Activated CD4-positive, alpha-beta T cell treated with anti-CD3 and anti-CD28 coated beads for 36 hours (primary cell): ENCODE data around the gene KIF1A. TPM values are rescaled to one million over a fixed set of nuclear protein-coding genes. Genes with fewer than 3 reads are reported as not detected.

Source experiments
- ATAC-seq: fragments of 200-7000 bp; cut with Tn5 transposase; one replicate; pipeline ENCODE4 v1.10.0; 2021; ENCODE audit warnings: mild to moderate bottlenecking, moderate library complexity
- CTCF ChIA-PET: fragments of 350-600 bp; sonication (Branson Sonifier 250); formaldehyde crosslinking; loops from one replicate; lab custom pipeline; 2021; ENCODE audit warnings: antibody characterized with exemption; lab: Charles Lee
- POLR2A ChIA-PET: fragments of 350-600 bp; sonication (Branson Sonifier 250); formaldehyde crosslinking; loops from one replicate; lab custom pipeline; 2021; ENCODE audit warnings: antibody characterized with exemption, inconsistent platforms; lab: Charles Lee
- DNase-seq: peaks from one replicate; pipeline ENCODE4 v3.0.0-alpha.2; 2020
- H3K27ac Mint-ChIP-seq: one replicate; pipeline ENCODE4 v1.8.0; 2021; ENCODE audit warnings: mixed read lengths
- H3K27me3 Mint-ChIP-seq: one replicate; pipeline ENCODE4 v1.8.0; 2021; ENCODE audit warnings: mixed read lengths
- H3K36me3 Mint-ChIP-seq: one replicate; pipeline ENCODE4 v1.8.0; 2021; ENCODE audit warnings: low read depth, mixed read lengths
- H3K4me1 Mint-ChIP-seq: one replicate; pipeline ENCODE4 v1.8.0; 2021; ENCODE audit warnings: mixed read lengths
- H3K4me3 Mint-ChIP-seq: one replicate; pipeline ENCODE4 v1.8.0; 2021; ENCODE audit warnings: mild to moderate bottlenecking, moderate library complexity, mixed read lengths
- H3K9me3 Mint-ChIP-seq: one replicate; pipeline ENCODE4 v1.8.0; 2021; ENCODE audit warnings: low read depth, mixed read lengths
- intact Hi-C, 2 experiments: fragments of 100-400 bp; cut with DNase I in 1 of 2; cut with micrococcal nuclease in 1 of 2; formaldehyde crosslinking; loops; one replicate each; pipeline versions ENCODE4 v1.14.2 to v1.15.1; 2022 to 2024; cut with DNase I, micrococcal nuclease
- total RNA-seq, 2 experiments: library from RNA; stranded (reverse); gene quantifications; one replicate each; pipeline ENCODE4 v1.2.3, GENCODE V29; 2021

KIF1A gene
- total RNA-seq, 2 experiments from 2014 or later: 4.6 to 8.2 TPM

- Mint-ChIP-seq H3K4me1 (no peaks in the 10 kb centered on the region), H3K27ac (no peak overlapping the region), H3K27me3 (no peaks in the 10 kb centered on the region), H3K9me3 (no peaks in the 10 kb centered on the region), H3K36me3 (no peaks in the 10 kb centered on the region), H3K4me3 (no peak overlapping the region)
- ChIA-PET POLR2A (no interaction called here), CTCF (no interaction called here)
- intact Hi-C loops: no loop called here
- no peak for DNase-seq
- no peak for ATAC-seq
These were observed 105.9 kb downstream of the KIF1A start for GRCh38 chr2:240713928-240714746.

DNA sequence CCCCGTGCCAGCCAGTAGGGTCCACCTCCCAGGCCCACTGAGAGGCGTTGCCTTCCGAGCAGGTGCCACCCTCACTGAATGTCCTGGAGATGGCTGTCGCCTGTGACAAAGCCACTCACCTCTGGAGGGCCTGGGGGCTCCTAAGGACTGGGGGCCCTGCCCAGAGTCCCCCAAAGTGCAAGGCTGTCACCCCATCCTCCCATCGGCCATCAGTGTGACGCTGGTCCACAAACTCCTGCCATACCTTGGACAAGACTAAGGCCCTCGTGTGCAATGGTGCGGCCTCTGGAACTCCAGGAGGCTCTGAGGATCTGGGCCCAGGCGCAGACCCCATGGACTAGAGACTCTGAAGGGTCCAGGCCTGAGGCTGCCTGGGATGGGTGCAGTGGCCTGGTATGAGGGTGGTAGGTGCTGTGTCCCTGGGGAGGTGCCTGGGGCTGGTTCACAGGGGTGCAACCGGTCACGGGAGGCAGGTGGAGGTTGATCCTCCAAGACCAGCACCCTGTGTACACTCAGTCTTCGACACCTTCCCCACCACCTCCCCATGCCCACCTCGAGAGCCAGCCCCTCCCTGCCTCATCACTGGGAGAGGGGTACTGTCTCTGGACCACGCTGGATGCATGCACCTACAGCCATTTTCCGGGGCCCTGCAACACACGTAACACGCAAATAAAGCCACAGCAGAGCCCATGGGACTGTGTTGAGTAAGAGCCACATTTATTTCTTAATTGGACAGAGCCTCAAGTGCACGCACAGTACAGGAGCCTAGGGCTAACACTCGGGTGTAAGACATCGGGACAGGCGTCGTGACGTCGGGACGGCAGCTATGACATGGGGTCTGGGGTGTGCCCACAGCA lies 106.7 kb downstream of the KIF1A start:
- ATAC-seq: no peak
- Mint-ChIP-seq H3K9me3 (no peaks in the 10 kb centered on the region), H3K4me3 (no peak overlapping the region), H3K36me3 (no peaks in the 10 kb centered on the region), H3K4me1 (no peaks in the 10 kb centered on the region), H3K27ac (no peak overlapping the region), H3K27me3 (peaks cover 1% of the 10 kb centered on the region)
- POLR2A ChIA-PET: no interaction called here
- intact Hi-C loops: no loop called here
- CTCF ChIA-PET: no interaction called here
- no peak for DNase-seq

DNA sequence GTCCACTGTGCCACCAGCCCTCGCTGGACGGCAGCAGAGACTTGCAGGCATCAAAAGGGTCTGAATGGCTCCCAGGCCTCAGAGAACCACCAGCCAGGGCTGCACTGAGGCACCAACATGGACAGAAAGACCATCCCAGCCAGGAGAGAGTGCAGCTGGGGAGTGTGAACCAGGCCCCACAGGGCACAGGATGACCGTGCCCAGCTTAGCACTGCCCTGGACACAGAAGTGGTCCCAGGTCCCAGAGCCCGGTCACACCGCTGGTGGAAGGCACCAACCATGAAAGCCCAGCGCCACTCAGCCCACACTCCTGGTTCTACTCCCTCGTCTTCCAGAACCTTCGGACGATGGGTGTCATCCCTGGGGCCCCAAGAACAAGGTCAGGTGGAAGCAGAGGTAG lies 107.9 kb downstream of the KIF1A start:
- intact Hi-C loops: no loop called here
- Mint-ChIP-seq H3K9me3 (no peaks in the 10 kb centered on the region), H3K4me3 (no peak overlapping the region), H3K36me3 (no peaks in the 10 kb centered on the region), H3K4me1 (no peaks in the 10 kb centered on the region), H3K27ac (no peak overlapping the region), H3K27me3 (peaks cover 2% of the 10 kb centered on the region)
- POLR2A ChIA-PET: no interaction called here
- DNase-seq (no peak), ATAC-seq (no peak)
- CTCF ChIA-PET: no interaction called here

- ATAC-seq: no peak
- no peak overlapping the region for H3K4me3 Mint-ChIP-seq
These were observed 108.3 kb downstream of the KIF1A start for GRCh38 chr2:240711701-240712100.

DNA sequence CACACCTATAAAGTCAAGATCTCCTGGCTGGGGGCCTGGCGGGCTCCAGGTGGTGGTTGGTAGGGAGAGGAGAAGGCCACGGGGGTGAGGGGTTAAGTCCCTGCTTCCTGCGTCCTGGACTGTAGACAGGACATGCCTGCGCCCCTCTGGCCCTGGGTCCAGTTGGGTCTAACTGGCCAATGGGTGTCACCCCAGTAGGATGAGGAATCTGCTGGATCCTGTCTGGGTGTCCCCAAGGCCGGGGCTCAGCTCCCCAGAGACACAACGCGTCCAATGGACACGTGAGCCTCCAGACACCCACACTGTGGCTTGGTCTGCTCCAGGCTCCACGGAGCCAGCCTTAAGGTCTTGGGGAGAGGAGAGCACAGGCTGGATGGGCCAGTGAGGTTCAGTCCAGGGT lies 108.7 kb downstream of the KIF1A start:
- intact Hi-C loops: no loop called here
- ATAC-seq (no peak), DNase-seq (no peak)
- POLR2A ChIA-PET: no interaction called here
- no peaks in the 10 kb centered on the region for H3K4me1 Mint-ChIP-seq
- no peaks in the 10 kb centered on the region for H3K36me3 Mint-ChIP-seq
- H3K4me3 Mint-ChIP-seq: no peak overlapping the region
- peaks cover 2% of the 10 kb centered on the region for H3K27me3 Mint-ChIP-seq
- H3K9me3 Mint-ChIP-seq: no peaks in the 10 kb centered on the region
- CTCF ChIA-PET: interaction anchor here (0.7 kb wide), 1 partner anchor 43 kb away, joined by 3 read pairs; no protein-coding TSS in a partner anchor
- H3K27ac Mint-ChIP-seq: no peak overlapping the region

More at GRCh38 chr2:240711701-240712100, 108.3 kb downstream of the KIF1A start:
- peaks cover 2% of the 10 kb centered on the region for H3K27me3 Mint-ChIP-seq
- H3K4me1 Mint-ChIP-seq: no peaks in the 10 kb centered on the region
- DNase-seq: no peak
- no peak overlapping the region for H3K27ac Mint-ChIP-seq
- ChIA-PET CTCF (no interaction called here), POLR2A (no interaction called here)
- intact Hi-C loops: no loop called here
- no peaks in the 10 kb centered on the region for H3K36me3 Mint-ChIP-seq
- H3K9me3 Mint-ChIP-seq: no peaks in the 10 kb centered on the region

GRCh38 chr2:240708457-240708856 lies 111.6 kb downstream of the KIF1A start:
- Mint-ChIP-seq H3K4me3 (no peak overlapping the region), H3K4me1 (peaks cover 13% of the 10 kb centered on the region), H3K27me3 (peaks cover 12% of the 10 kb centered on the region), H3K9me3 (no peaks in the 10 kb centered on the region), H3K36me3 (no peaks in the 10 kb centered on the region), H3K27ac (no peak overlapping the region)
- ChIA-PET POLR2A (no interaction called here), CTCF (interaction anchor here (0.6 kb wide), 1 partner anchor 798 kb away, joined by 4 read pairs; no protein-coding TSS in a partner anchor)
- ATAC-seq (no peak), DNase-seq (no peak)
- intact Hi-C loops: loop anchor here in 1 of 2 experiments (10.0 kb wide), 1 partner anchor 194 kb away; no protein-coding TSS in a partner anchor

GRCh38 chr2:240707821-240708220 lies 112.2 kb downstream of the KIF1A start:
- Mint-ChIP-seq H3K9me3 (no peaks in the 10 kb centered on the region), H3K27me3 (peaks cover 15% of the 10 kb centered on the region), H3K4me3 (no peak overlapping the region), H3K4me1 (peaks cover 13% of the 10 kb centered on the region), H3K27ac (no peak overlapping the region), H3K36me3 (no peaks in the 10 kb centered on the region)
- ChIA-PET POLR2A (no interaction called here), CTCF (no interaction called here)
- no peak for ATAC-seq
- intact Hi-C loops: loop anchor here in 1 of 2 experiments (10.0 kb wide), 1 partner anchor 193 kb away; no protein-coding TSS in a partner anchor
- DNase-seq: no peak

GRCh38 chr2:240707043-240707756 lies 112.8 kb downstream of the KIF1A start:
- DNase-seq (no peak), ATAC-seq (no peak)
- ChIA-PET POLR2A (no interaction called here), CTCF (no interaction called here)
- Mint-ChIP-seq H3K9me3 (no peaks in the 10 kb centered on the region), H3K27me3 (peaks cover 18% of the 10 kb centered on the region), H3K27ac (no peak overlapping the region), H3K4me3 (no peak overlapping the region), H3K36me3 (no peaks in the 10 kb centered on the region), H3K4me1 (peaks cover 13% of the 10 kb centered on the region)
- intact Hi-C loops: loop anchor here in 1 of 2 experiments (10.0 kb wide), 1 partner anchor 192 kb away; no protein-coding TSS in a partner anchor

DNA sequence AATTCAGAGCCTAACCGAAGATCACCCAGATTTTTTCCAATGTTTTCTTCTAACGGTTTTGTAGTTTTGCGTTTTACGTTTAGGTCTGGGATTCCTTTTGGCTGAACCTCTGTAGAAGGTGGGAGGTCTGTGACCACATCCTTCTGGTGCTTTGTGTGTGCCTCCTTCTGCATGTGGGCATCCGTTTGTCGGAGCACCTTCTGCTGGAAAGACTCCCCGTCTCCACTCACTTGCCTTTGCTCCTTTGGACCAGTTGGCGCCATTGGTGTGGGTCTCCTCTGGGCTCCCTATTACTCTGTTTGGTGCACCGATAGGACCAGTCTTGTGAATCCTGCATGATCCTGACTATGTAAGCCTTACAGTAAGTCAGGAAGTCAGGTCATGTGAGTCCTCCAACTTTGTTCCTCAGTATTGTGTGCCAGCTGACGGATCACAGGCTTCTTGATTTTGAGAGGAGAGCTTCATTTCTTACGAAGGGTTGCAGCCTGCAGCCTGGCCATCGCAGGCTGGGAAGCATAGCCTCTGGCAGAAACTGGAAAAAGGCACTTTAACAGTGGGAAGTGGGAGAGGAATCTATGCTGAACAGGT lies 114.7 kb downstream of the KIF1A start:
- Mint-ChIP-seq H3K27ac (no peak overlapping the region), H3K4me1 (peaks cover 13% of the 10 kb centered on the region), H3K36me3 (no peaks in the 10 kb centered on the region), H3K4me3 (peak overlapping the region; percentile 56), H3K9me3 (no peaks in the 10 kb centered on the region), H3K27me3 (peaks cover 18% of the 10 kb centered on the region)
- ATAC-seq (no peak), DNase-seq (peak; percentile 33)
- intact Hi-C loops: loop anchor here in 1 of 2 experiments (10.0 kb wide), 1 partner anchor 190 kb away; no protein-coding TSS in a partner anchor
- CTCF ChIA-PET: interaction anchor here (1.4 to 1.7 kb wide), 2 partner anchors 88 to 96 kb away, joined by 3 read pairs; no protein-coding TSS in a partner anchor
- POLR2A ChIA-PET: no interaction called here

- peaks cover 18% of the 10 kb centered on the region for H3K27me3 Mint-ChIP-seq
- intact Hi-C loops: loop anchor here in 1 of 2 experiments (5.0 to 10.0 kb wide), 2 partner anchors 107 to 190 kb away; no protein-coding TSS in a partner anchor
- H3K4me1 Mint-ChIP-seq: peaks cover 13% of the 10 kb centered on the region
- no peaks in the 10 kb centered on the region for H3K9me3 Mint-ChIP-seq
- H3K36me3 Mint-ChIP-seq: no peaks in the 10 kb centered on the region
- DNase-seq (peak; percentile 54), ATAC-seq (peak; percentile 30)
- ChIA-PET POLR2A (no interaction called here), CTCF (interaction anchor here (1.4 to 1.7 kb wide), 2 partner anchors 88 to 96 kb away, joined by 3 read pairs; no protein-coding TSS in a partner anchor)
- H3K4me3 Mint-ChIP-seq: peak overlapping the region; percentile 56
- H3K27ac Mint-ChIP-seq: no peak overlapping the region
These were observed 115.4 kb downstream of the KIF1A start for GRCh38 chr2:240704651-240705050.
